Skeletal muscle satellite cell (primary cell): Measurements from ENCODE around the gene MAPK8IP1.
"Not testable (repeated sequence)": the region's sequence is repeated elsewhere in the genome, so short reads cannot be mapped to it uniquely, and the experiment has no call there.

Experiments used
- H3K27me3 ChIP-seq: 2 replicates; pipeline ENCODE4 v1.7.0; 2013; ENCODE audit warnings: low read length; ENCODE audit not compliant: control insufficient read depth, insufficient read depth
- H3K36me3 ChIP-seq: 2 replicates; pipeline ENCODE4 v1.7.0; 2013; ENCODE audit warnings: mild to moderate bottlenecking, control low read depth, low read length; ENCODE audit not compliant: insufficient read depth
- H3K4me1 ChIP-seq: 2 replicates; pipeline ENCODE4 v1.7.0; 2013; ENCODE audit warnings: low read length; ENCODE audit not compliant: control insufficient read depth, insufficient read depth
- H3K4me2 ChIP-seq: 2 replicates; pipeline ENCODE4 v1.7.0; 2013; ENCODE audit warnings: mild to moderate bottlenecking, low read length
- H3K4me3 ChIP-seq: 2 replicates; pipeline ENCODE4 v1.7.0; 2013; ENCODE audit warnings: low read length
- H3K9ac ChIP-seq: 2 replicates; pipeline ENCODE4 v1.7.0; 2013; ENCODE audit warnings: mild to moderate bottlenecking, low read depth, low read length, moderate library complexity
- H3K9me3 ChIP-seq: replicated peaks from 2 replicates; pipeline ENCODE4 v1.7.0; 2013; ENCODE audit warnings: mild to moderate bottlenecking, control low read depth, low read length

The MAPK8IP1 gene

DNA sequence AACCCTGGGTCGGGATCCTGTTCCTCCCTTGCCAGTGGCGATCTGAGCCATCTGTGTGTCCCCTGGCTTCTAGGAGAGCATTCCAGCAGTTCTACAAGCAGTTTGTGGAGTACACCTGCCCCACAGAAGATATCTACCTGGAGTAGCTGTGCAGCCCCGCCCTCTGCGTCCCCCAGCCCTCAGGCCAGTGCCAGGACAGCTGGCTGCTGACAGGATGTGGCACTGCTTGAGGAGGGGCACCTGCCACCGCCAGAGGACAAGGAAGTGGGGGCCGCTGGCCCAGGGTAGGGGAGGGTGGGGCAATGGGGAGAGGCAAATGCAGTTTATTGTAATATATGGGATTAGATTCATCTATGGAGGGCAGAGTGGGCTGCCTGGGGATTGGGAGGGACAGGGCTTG is 20.1 kb downstream of the MAPK8IP1 start:
- not testable (repeated sequence) for H3K4me2 ChIP-seq, H3K9me3 ChIP-seq, H3K36me3 ChIP-seq, H3K9ac ChIP-seq, H3K27me3 ChIP-seq, H3K4me1 ChIP-seq, H3K4me3 ChIP-seq

DNA sequence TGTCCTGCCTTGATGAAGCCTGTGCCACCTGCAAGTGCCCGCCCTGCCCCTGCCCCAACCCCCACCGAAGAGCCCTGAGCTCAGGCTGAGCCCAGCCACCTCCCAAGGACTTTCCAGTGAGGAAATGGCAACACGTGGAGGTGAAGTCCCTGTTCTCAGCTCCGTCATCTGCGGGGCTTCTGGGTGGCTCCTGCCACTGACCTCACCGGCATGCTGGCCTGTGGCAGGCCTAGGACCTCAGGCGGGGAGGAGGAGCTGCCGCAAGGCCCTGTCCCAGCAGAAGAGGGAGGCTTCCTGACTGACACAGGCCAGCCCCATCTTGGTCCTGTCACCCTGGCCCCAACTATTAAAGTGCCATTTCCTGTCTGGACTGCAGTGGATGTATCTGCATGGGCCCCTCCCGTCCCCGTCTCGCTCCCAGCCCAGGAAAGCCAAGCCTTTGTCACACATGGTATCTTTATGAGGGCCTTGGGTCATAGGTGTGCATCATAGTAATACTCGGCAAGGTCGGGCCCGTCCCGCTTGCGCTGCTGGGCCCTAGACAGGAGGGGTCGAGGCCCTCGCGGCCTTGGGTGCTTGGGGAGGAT is 20.7 kb downstream of the MAPK8IP1 start:
- no peak overlapping the region for H3K9ac ChIP-seq
- H3K4me1 ChIP-seq = no peaks in the 10 kb centered on the region
- peaks cover 4% of the 10 kb centered on the region for H3K27me3 ChIP-seq
- no peak overlapping the region for H3K4me2 ChIP-seq
- H3K4me3 ChIP-seq = no peak overlapping the region
- H3K36me3 ChIP-seq = peaks cover 15% of the 10 kb centered on the region
- no peaks in the 10 kb centered on the region for H3K9me3 ChIP-seq

GRCh38 chr11:45906965-45907611 is 21.6 kb downstream of the MAPK8IP1 start, which contains the start of gene FREY1:
Gene FREY1 (minus strand): TSS chr11:45907271. CDS start chr11:45907245, 26 bp downstream.
- Histone ChIP-seq H3K9me3 (no peaks in the 10 kb centered on the region), H3K27me3 (no peaks in the 10 kb centered on the region), H3K4me2 (no peak within 1 kb of the TSS), H3K4me3 (no peak within 1 kb of the TSS), H3K9ac (no peak within 1 kb of the TSS), H3K36me3 (peaks cover 20% of the 10 kb centered on the region), H3K4me1 (no peaks in the 10 kb centered on the region)

DNA sequence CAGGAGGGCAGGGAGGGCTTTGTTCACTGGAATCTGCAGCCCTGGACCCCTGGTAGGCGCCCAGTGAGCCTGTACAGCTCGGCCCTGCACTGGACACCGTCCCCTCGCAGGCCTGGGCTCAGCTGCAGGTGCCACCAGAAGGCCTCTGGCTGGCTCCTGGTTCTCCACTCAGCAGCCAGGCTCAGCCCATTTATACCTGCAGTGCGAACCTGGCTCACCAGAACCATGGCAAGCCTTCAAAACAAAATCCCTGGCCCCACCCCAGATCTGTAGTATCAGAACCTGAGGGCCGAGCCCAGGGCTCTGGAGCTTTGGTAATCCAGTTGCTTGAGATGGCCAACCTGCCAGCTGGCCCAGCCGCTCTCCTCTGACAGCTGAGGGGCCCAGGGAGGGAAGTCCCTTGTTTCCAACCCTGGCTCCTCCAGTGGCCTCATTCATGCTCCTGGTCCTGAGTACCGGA is 22.5 kb downstream of the MAPK8IP1 start:
- no peak overlapping the region for H3K4me2 ChIP-seq
- no peaks in the 10 kb centered on the region for H3K27me3 ChIP-seq
- H3K9ac ChIP-seq = no peak overlapping the region
- H3K9me3 ChIP-seq = no peaks in the 10 kb centered on the region
- H3K36me3 ChIP-seq = peaks cover 20% of the 10 kb centered on the region
- no peaks in the 10 kb centered on the region for H3K4me1 ChIP-seq
- H3K4me3 ChIP-seq = no peak overlapping the region

DNA sequence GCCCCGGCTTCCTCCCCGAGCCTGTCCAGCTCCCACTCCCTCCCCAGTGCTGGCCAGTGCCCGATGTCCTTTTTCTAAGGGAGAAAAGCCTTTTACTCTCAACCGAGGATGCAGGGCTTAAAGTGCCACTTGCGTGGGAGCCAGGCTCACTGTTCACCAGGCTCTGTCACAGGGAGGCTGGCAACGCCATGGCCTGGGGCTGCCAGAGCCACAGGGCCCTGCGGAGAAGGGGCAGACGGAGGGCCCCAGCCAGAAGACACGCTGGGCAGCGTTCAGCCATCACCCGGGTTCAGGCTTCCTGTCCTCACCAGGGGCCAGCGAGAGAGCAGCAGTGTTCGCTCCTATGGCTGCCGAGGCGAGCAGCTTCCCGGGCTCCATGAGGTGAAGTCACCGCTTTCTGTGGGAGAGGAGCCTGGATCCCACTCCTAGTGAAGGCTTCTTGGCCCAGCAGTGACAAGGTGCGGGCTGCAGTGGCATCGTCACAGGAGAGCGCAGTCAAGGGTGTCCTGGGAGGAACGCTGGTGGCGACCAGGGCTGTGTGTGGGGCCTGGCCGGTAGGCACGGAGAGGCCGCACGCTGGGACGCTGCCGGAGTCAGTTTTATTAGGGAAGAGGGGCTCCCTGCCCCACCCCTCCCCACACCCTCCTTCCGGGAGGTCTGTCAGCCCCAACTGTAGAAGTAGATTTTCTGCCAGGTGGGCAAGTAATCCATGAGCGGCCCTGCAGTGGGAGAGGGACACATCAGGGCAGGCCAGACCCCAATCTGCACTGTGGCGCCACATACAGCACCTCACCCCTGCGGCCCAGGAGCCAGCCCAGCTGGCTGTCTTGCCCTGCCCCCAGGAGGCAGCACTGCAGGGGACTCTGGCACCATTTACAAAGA is 24.4 kb downstream of the MAPK8IP1 start:
- no peak overlapping the region for H3K4me2 ChIP-seq
- no peaks in the 10 kb centered on the region for H3K9me3 ChIP-seq
- no peaks in the 10 kb centered on the region for H3K4me1 ChIP-seq
- H3K27me3 ChIP-seq = no peaks in the 10 kb centered on the region
- peaks cover 39% of the 10 kb centered on the region for H3K36me3 ChIP-seq
- H3K4me3 ChIP-seq = no peak overlapping the region
- no peak overlapping the region for H3K9ac ChIP-seq

DNA sequence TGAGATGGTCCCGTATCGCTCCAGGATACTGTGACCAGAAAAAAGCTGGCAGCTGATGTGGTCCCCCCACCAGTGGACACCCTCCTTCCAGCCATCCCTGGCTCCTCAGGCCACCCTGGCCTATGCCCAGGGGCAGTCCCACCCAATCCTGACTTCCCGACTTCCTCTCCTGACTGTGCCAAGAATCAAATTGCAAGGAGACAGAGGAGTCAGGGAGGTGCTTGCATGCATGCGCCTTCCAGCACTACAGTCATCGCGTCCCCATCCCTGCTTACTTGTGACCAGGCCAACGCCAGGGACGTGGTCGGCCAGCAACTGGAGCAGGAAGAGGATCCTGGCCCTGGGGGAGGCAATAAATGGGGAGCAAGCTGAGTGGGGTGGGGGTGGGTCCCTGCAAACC is 25.2 kb downstream of the MAPK8IP1 start:
- Histone ChIP-seq H3K4me1 (no peaks in the 10 kb centered on the region), H3K4me3 (no peak overlapping the region), H3K36me3 (peaks cover 46% of the 10 kb centered on the region), H3K27me3 (no peaks in the 10 kb centered on the region), H3K9me3 (no peaks in the 10 kb centered on the region), H3K9ac (no peak overlapping the region), H3K4me2 (no peak overlapping the region)

DNA sequence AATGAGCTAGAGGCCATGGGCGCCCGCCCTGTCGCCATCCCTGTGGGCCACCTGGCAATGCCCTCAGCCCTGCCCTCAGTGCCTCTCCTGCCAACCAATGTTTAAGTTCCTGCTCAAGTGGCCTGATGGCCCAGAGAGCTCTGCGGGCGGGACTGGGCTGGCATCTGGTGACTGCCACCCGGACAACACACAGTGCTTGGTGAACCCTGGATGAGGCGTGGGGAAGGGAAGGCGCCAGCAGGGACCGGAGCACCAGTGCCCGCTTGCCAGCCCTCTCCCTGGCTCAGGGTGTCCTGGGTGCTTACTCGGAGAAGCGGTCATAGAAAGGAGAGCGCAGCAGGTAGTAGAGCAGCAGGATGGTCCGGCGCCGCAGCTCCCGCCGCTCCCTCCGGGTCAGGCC is 28.1 kb downstream of the MAPK8IP1 start:
- Histone ChIP-seq H3K9me3 (no peaks in the 10 kb centered on the region), H3K4me1 (peaks cover 5% of the 10 kb centered on the region), H3K4me2 (no peak overlapping the region), H3K27me3 (no peaks in the 10 kb centered on the region), H3K36me3 (peaks cover 46% of the 10 kb centered on the region), H3K4me3 (no peak overlapping the region), H3K9ac (no peak overlapping the region)

- H3K9ac ChIP-seq = no peak overlapping the region
- peaks cover 46% of the 10 kb centered on the region for H3K36me3 ChIP-seq
- no peaks in the 10 kb centered on the region for H3K9me3 ChIP-seq
- H3K4me3 ChIP-seq = no peak overlapping the region
- no peak overlapping the region for H3K4me2 ChIP-seq
- H3K27me3 ChIP-seq = no peaks in the 10 kb centered on the region
- peaks cover 5% of the 10 kb centered on the region for H3K4me1 ChIP-seq
These were observed 28.6 kb downstream of the MAPK8IP1 start for GRCh38 chr11:45913942-45914635.

GRCh38 chr11:45915446-45915845 is 30.0 kb downstream of the MAPK8IP1 start:
- Histone ChIP-seq H3K9ac (no peak overlapping the region), H3K4me2 (no peak overlapping the region), H3K4me1 (peaks cover 5% of the 10 kb centered on the region), H3K4me3 (no peak overlapping the region), H3K27me3 (no peaks in the 10 kb centered on the region), H3K9me3 (no peaks in the 10 kb centered on the region), H3K36me3 (peaks cover 38% of the 10 kb centered on the region)

GRCh38 chr11:45917286-45917622 is 31.8 kb downstream of the MAPK8IP1 start:
- Histone ChIP-seq H3K27me3 (peaks cover under 1% of the 10 kb centered on the region), H3K4me1 (peaks cover 5% of the 10 kb centered on the region), H3K36me3 (peaks cover 26% of the 10 kb centered on the region), H3K4me3 (peak overlapping the region; percentile 94), H3K4me2 (peak overlapping the region; percentile 99), H3K9ac (peak overlapping the region; percentile 97), H3K9me3 (no peaks in the 10 kb centered on the region)

DNA sequence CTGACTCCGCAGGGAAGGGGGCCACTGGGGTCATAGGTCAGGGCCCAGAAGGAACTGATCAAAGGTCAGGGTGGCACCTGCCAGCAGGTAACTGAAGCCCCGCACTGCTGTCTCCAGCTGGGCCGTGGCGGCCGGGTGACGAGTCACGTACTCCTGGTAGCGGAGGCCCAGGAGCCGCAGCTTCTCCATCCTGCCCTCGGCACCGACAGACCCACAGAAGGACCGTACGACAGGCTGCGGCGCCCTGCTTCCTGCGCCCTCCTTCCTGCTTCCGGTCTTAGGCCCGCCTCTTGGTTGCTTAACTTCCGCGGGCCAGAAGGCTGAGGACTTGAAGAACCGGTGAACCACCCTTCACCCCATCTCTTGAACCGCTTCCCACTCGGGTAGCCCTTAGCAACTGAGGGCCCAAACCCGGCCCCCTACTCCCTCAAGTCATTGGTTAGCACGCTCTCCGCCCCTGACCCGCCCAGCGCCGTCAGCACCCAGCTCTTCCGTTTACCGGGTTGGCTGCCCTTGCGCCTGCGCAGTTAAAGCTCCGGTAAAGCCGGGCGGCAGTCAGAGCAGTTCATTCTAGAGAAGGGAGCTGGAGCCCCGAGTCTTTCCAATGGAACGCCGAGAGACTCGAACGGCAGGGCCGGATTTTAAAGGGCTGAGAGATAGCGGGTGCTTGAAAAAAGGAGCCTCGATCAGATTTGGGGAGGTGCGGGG is 32.3 kb downstream of the MAPK8IP1 start, which contains the start of gene PEX16:
TSS of gene PEX16 (minus strand) at position 255 of the 708 bp plus-strand sequence. CDS start at position 189, 66 bp downstream.
- peak within 1 kb of the TSS; percentile 97 for H3K9ac ChIP-seq
- no peaks in the 10 kb centered on the region for H3K9me3 ChIP-seq
- H3K36me3 ChIP-seq = peaks cover 26% of the 10 kb centered on the region
- peaks cover 7% of the 10 kb centered on the region for H3K4me1 ChIP-seq
- H3K4me2 ChIP-seq = peak within 1 kb of the TSS; percentile 99
- peaks cover 6% of the 10 kb centered on the region for H3K27me3 ChIP-seq
- peak within 1 kb of the TSS; percentile 94 for H3K4me3 ChIP-seq
